CD14-positive monocyte (primary cell): Measurements from ENCODE around the gene INTS12. TPM values are rescaled to one million over a fixed set of nuclear protein-coding genes. Genes with fewer than 3 reads are reported as not detected.
"Not testable (repeated sequence)": the region's sequence is repeated elsewhere in the genome, so short reads cannot be mapped to it uniquely, and the experiment has no call there.

Experiments
- DNase-seq, 3 donors: peaks; one replicate each; pipeline ENCODE4 v3.0.0-alpha.2; 2011 to 2022
- H2AFZ ChIP-seq: 2 replicates; pipeline ENCODE4 v1.6.0; 2012; ENCODE audit warnings: mild to moderate bottlenecking, low read depth, low read length, inconsistent platforms; ENCODE audit not compliant: insufficient read depth, poor library complexity, severe bottlenecking
- H3K27ac ChIP-seq, 2 donors: 1 replicate in 1 of 2; 2 replicates in 1 of 2; pipeline ENCODE4 v1.5.1; 2012 to 2013; ENCODE audit warnings: low read length in 2 of 2, control low read depth in 1 of 2, inconsistent platforms in 1 of 2, low read depth in 1 of 2, mild to moderate bottlenecking in 1 of 2
- H3K27me3 ChIP-seq, 2 donors: one replicate each; pipeline versions ENCODE4 v1.6.0 to v1.6.1; 2011 to 2013; ENCODE audit warnings: low read length in 2 of 2; ENCODE audit not compliant: control insufficient read depth in 2 of 2, insufficient read depth in 2 of 2
- H3K36me3 ChIP-seq, 2 donors: replicated peaks in 1 of 2; 1 replicate in 1 of 2; 2 replicates in 1 of 2; pipeline versions ENCODE4 v1.5.1 to v1.6.1; 2012 to 2013; ENCODE audit warnings: low read length in 2 of 2, control low read depth in 1 of 2, inconsistent platforms in 1 of 2, mild to moderate bottlenecking in 1 of 2; ENCODE audit not compliant: insufficient read depth in 2 of 2, control insufficient read depth in 1 of 2
- H3K4me1 ChIP-seq, 2 donors: 1 replicate in 1 of 2; 2 replicates in 1 of 2; pipeline versions ENCODE4 v1.5.1 to v1.6.1; 2012 to 2013; ENCODE audit warnings: low read length in 2 of 2, control low read depth in 1 of 2, inconsistent platforms in 1 of 2, mild to moderate bottlenecking in 1 of 2, moderate library complexity in 1 of 2; ENCODE audit not compliant: insufficient read depth in 2 of 2, control insufficient read depth in 1 of 2
- H3K4me2 ChIP-seq: replicated peaks from 2 replicates; pipeline ENCODE3; 2012; ENCODE audit warnings: low read length, moderate library complexity, mild to moderate bottlenecking; ENCODE audit not compliant: poor library complexity, severe bottlenecking; ENCODE audit errors: extremely low read depth
- H3K4me3 ChIP-seq, 3 experiments: fragments of 200-600 bp in 1 of 3; sonication (generic) in 1 of 3; replicated peaks in 1 of 3; 1 replicate in 2 of 3; 2 replicates in 1 of 3; pipeline ENCODE4 v1.5.1; 2011 to 2013; ENCODE audit warnings: low read length in 3 of 3, mild to moderate bottlenecking in 3 of 3, control low read depth in 2 of 3, low read depth in 2 of 3, inconsistent platforms in 1 of 3, moderate library complexity in 1 of 3
- H3K79me2 ChIP-seq: 2 replicates; pipeline ENCODE4 v1.6.0; 2012; ENCODE audit warnings: mild to moderate bottlenecking, control low read depth, inconsistent platforms, low read length, moderate library complexity; ENCODE audit not compliant: insufficient read depth
- H3K9ac ChIP-seq: 2 replicates; pipeline ENCODE4 v1.6.0; 2017; ENCODE audit warnings: low read length, mild to moderate bottlenecking; ENCODE audit not compliant: insufficient read depth, poor library complexity, severe bottlenecking
- H3K9me3 ChIP-seq, 2 donors: replicated peaks in 1 of 2; 1 replicate in 1 of 2; 2 replicates in 1 of 2; pipeline versions ENCODE4 v1.5.1 to v1.6.1; 2012 to 2013; ENCODE audit warnings: low read length in 2 of 2, control low read depth in 1 of 2; ENCODE audit not compliant: control insufficient read depth in 1 of 2, insufficient read depth in 1 of 2
- H4K20me1 ChIP-seq: 2 replicates; pipeline ENCODE4 v1.6.0; 2012; ENCODE audit warnings: mild to moderate bottlenecking, low read length, control low read depth, moderate library complexity; ENCODE audit not compliant: insufficient read depth
- H3K27ac Mint-ChIP-seq, 7 donors: one replicate each; pipeline ENCODE4 v1.8.0; 2020; ENCODE audit warnings: mild to moderate bottlenecking in 7 of 7, mixed read lengths in 7 of 7, moderate library complexity in 6 of 7, inconsistent platforms in 2 of 7
- H3K27me3 Mint-ChIP-seq, 3 donors: one replicate each; pipeline ENCODE4 v1.8.0; 2021 to 2022; ENCODE audit warnings: low read depth in 3 of 3, mild to moderate bottlenecking in 3 of 3, mixed read lengths in 3 of 3, moderate library complexity in 3 of 3, inconsistent platforms in 1 of 3
- H3K36me3 Mint-ChIP-seq, 2 donors: one replicate each; pipeline ENCODE4 v1.8.0; 2020; ENCODE audit warnings: mixed read lengths in 2 of 2, inconsistent platforms in 1 of 2, mild to moderate bottlenecking in 1 of 2
- H3K4me1 Mint-ChIP-seq: one replicate; pipeline ENCODE4 v1.8.0; 2020; ENCODE audit warnings: mild to moderate bottlenecking, mixed read lengths
- H3K4me3 Mint-ChIP-seq, 2 donors: one replicate each; pipeline ENCODE4 v1.8.0; 2020; ENCODE audit warnings: mild to moderate bottlenecking in 2 of 2, mixed read lengths in 2 of 2, moderate library complexity in 1 of 2
- H3K9me3 Mint-ChIP-seq, 7 donors: one replicate each; pipeline ENCODE4 v1.8.0; 2020 to 2022; ENCODE audit warnings: mixed read lengths in 7 of 7, mild to moderate bottlenecking in 6 of 7, moderate library complexity in 6 of 7, inconsistent platforms in 2 of 7
- CTCF ChIP-seq: fragments of 200-600 bp; IDR thresholded peaks from one replicate; pipeline ENCODE4 v1.8.0; 2022; ENCODE audit warnings: antibody characterized with exemption, mild to moderate bottlenecking
- WGBS: methylation state at CpG from one replicate; pipeline ENCODE4 v1.1.5; 2013; ENCODE audit warnings: missing lambda C conversion rate; ENCODE audit not compliant: insufficient coverage; 5-methylcytosine and 5-hydroxymethylcytosine counted together
- intact Hi-C, 2 donors: fragments of 100-400 bp; cut with micrococcal nuclease; formaldehyde crosslinking; loops; one replicate each; pipeline versions ENCODE4 v1.15.0 to v1.15.1; 2023
- polyA plus RNA-seq, 3 donors: library from polyadenylated mRNA; depleted of rRNA in 1 of 3; unstranded in 2 of 3; stranded (reverse) in 1 of 3; fragments of 300-500 nt in 2 of 3; fragments of >200 nt in 1 of 3; fragmentation: Illumina TruSeq in 2 of 3; gene quantifications; 1 replicate in 2 of 3; 2 replicates in 1 of 3; pipeline ENCODE4 v1.2.3, GENCODE V29; 2012 to 2021

Gene INTS12
- polyA plus RNA-seq, 3 donors: 12.0 to 22.9 (median 18.1) TPM

GRCh38 chr4:105707782-105708180 lies 708 bp downstream of the INTS12 start:
- Histone ChIP-seq H3K4me2 (peak overlapping the region; percentile 81), H3K4me3 (peak overlapping the region; percentile 67 to 98 (median 94)), H2AFZ (peak overlapping the region; percentile 96), H4K20me1 (peaks cover 6% of the 10 kb centered on the region), H3K36me3 (peaks cover 0 to 2% of the 10 kb centered on the region in 2 donors), H3K79me2 (peaks cover 50% of the 10 kb centered on the region), H3K9me3 (no peaks in the 10 kb centered on the region), H3K27me3 (no peaks in the 10 kb centered on the region), H3K4me1 (peaks cover 15 to 21% of the 10 kb centered on the region in 2 donors), H3K27ac (peak overlapping the region in 1 of 2 donors; percentile 92), H3K9ac (peak overlapping the region; percentile 90)
- 0% methylated on average over 2 of the region's 7 CpGs for WGBS
- peak overlapping the region; percentile 97 to 99 for H3K4me3 Mint-ChIP-seq
- H3K9me3 Mint-ChIP-seq: no peaks in the 10 kb centered on the region
- H3K4me1 Mint-ChIP-seq: peaks cover 22% of the 10 kb centered on the region
- intact Hi-C loops: no loop called here
- TF ChIP-seq CTCF: no peak
- no peaks in the 10 kb centered on the region for H3K27me3 Mint-ChIP-seq
- H3K36me3 Mint-ChIP-seq: no peaks in the 10 kb centered on the region
- peak overlapping the region; percentile 95 to 98 (median 96) for H3K27ac Mint-ChIP-seq
- no peak for DNase-seq

GRCh38 chr4:105698607-105699006 lies 9.9 kb downstream of the INTS12 start:
- no peak for TF ChIP-seq CTCF
- DNase-seq: no peak
- no peak overlapping the region for H3K4me2 ChIP-seq
- peaks cover 4% of the 10 kb centered on the region for H4K20me1 ChIP-seq
- no peak overlapping the region for H3K9ac ChIP-seq
- no peaks in the 10 kb centered on the region for H3K27me3 ChIP-seq
- H3K36me3 ChIP-seq: peaks cover 55 to 63% of the 10 kb centered on the region in 2 donors
- H3K9me3 ChIP-seq: no peaks in the 10 kb centered on the region
- H3K36me3 Mint-ChIP-seq: peaks cover 44 to 58% of the 10 kb centered on the region in 2 donors
- H3K4me1 ChIP-seq: no peaks in the 10 kb centered on the region
- no peak overlapping the region for H3K27ac Mint-ChIP-seq
- no peak overlapping the region for H3K4me3 Mint-ChIP-seq
- 100% methylated on average over 1 of the region's 2 CpGs for WGBS
- no peaks in the 10 kb centered on the region for H3K9me3 Mint-ChIP-seq
- H2AFZ ChIP-seq: no peak overlapping the region
- H3K4me3 ChIP-seq: no peak overlapping the region
- H3K79me2 ChIP-seq: peaks cover 9% of the 10 kb centered on the region
- no peaks in the 10 kb centered on the region for H3K27me3 Mint-ChIP-seq
- no peaks in the 10 kb centered on the region for H3K4me1 Mint-ChIP-seq
- no peak overlapping the region for H3K27ac ChIP-seq
- intact Hi-C loops: no loop called here

GRCh38 chr4:105695832-105696231 lies 12.7 kb downstream of the INTS12 start:
- H3K4me1 ChIP-seq, intact Hi-C loops, H3K4me3 Mint-ChIP-seq, H3K27ac Mint-ChIP-seq, H2AFZ ChIP-seq, H3K4me1 Mint-ChIP-seq, H3K9me3 Mint-ChIP-seq, H3K4me2 ChIP-seq, H3K27ac ChIP-seq, H3K27me3 ChIP-seq, H3K79me2 ChIP-seq, H3K9ac ChIP-seq, H3K27me3 Mint-ChIP-seq, H4K20me1 ChIP-seq, H3K4me3 ChIP-seq, H3K9me3 ChIP-seq, DNase-seq: not testable (repeated sequence)
- peaks cover 72 to 87% of the 10 kb centered on the region in 2 donors for H3K36me3 ChIP-seq
- 86% methylated on average over 4 of the region's 8 CpGs for WGBS
- H3K36me3 Mint-ChIP-seq: peaks cover 63 to 79% of the 10 kb centered on the region in 2 donors
